Inflammatory macrophage (primary cell): Measurements from ENCODE around the gene POLR1B.
"Not testable (repeated sequence)": the region's sequence is repeated elsewhere in the genome, so short reads cannot be mapped to it uniquely, and the experiment has no call there.

Experiments
- DNase-seq, 2 donors: peaks; one replicate each; pipeline ENCODE4 v3.0.0-alpha.2; 2020 to 2022

Gene POLR1B

GRCh38 chr2:112540906-112541305 lies 1.4 kb upstream of the POLR1B start:
- DNase-seq = no peak

- DNase-seq = peak; percentile 71 to 74
These were observed 746 bp upstream of the POLR1B start for GRCh38 chr2:112541315-112542122.

GRCh38 chr2:112542984-112543661 lies 858 bp downstream of the POLR1B start:
- no peak for DNase-seq

GRCh38 chr2:112547333-112547732 lies 5.1 kb downstream of the POLR1B start:
- DNase-seq = peak; percentile 50 to 56

GRCh38 chr2:112548980-112549379 lies 6.7 kb downstream of the POLR1B start:
- no peak for DNase-seq

GRCh38 chr2:112566104-112566503 lies 23.8 kb downstream of the POLR1B start:
- DNase-seq = no peak

GRCh38 chr2:112566508-112566907 lies 24.2 kb downstream of the POLR1B start:
- DNase-seq = not testable (repeated sequence)

GRCh38 chr2:112572005-112572404 lies 29.7 kb downstream of the POLR1B start:
- DNase-seq = no peak

GRCh38 chr2:112577756-112578155 lies 35.5 kb downstream of the POLR1B start:
- DNase-seq = no peak

GRCh38 chr2:112579241-112579640 lies 37.0 kb downstream of the POLR1B start:
- peak; percentile 22 to 41 for DNase-seq

GRCh38 chr2:112580084-112580483 lies 37.8 kb downstream of the POLR1B start:
- DNase-seq = no peak

- peak; percentile 42 to 79 for DNase-seq
These were observed 40.1 kb downstream of the POLR1B start for GRCh38 chr2:112582314-112582746.

GRCh38 chr2:112583497-112584133 lies 41.4 kb downstream of the POLR1B start:
- peak; percentile 6 to 12 for DNase-seq

GRCh38 chr2:112584134-112584890 lies 42.0 kb downstream of the POLR1B start, which contains the start of gene CHCHD5:
Gene CHCHD5, plus strand, starts transcription at chr2:112584609. Its CDS starts 39 bp downstream, at chr2:112584648.
- peak; percentile 96 for DNase-seq

GRCh38 chr2:112584891-112585250 lies 42.6 kb downstream of the POLR1B start:
- DNase-seq = no peak

GRCh38 chr2:112585400-112585799 lies 43.1 kb downstream of the POLR1B start:
- no peak for DNase-seq

GRCh38 chr2:112585873-112586464 lies 43.7 kb downstream of the POLR1B start:
- no peak for DNase-seq

- no peak for DNase-seq
These were observed 46.4 kb downstream of the POLR1B start for GRCh38 chr2:112588611-112589045.

- no peak for DNase-seq
These were observed 49.1 kb downstream of the POLR1B start for GRCh38 chr2:112591413-112591812.

GRCh38 chr2:112593736-112594135 lies 51.5 kb downstream of the POLR1B start:
- DNase-seq = no peak

- no peak for DNase-seq
These were observed 55.5 kb downstream of the POLR1B start for GRCh38 chr2:112597537-112598322.
